GM23338 (cell line): Measurements from ENCODE around the gene SELENOF. TPM values are rescaled to one million over a fixed set of nuclear protein-coding genes. Genes with fewer than 3 reads are reported as not detected.

Experiments used
- ATAC-seq: fragments of 200-7000 bp; cut with Tn5 transposase; 3 replicates; pipeline ENCODE4 v1.9.1; 2020
- DNase-seq: peaks from one replicate; pipeline ENCODE4 v3.0.0-alpha.2; 2015; ENCODE audit warnings: low spot score
- H2AFZ ChIP-seq: fragments of 200-600 bp; sonication (generic); 2 replicates; pipeline ENCODE4 v1.8.0; 2016; ENCODE audit warnings: antibody characterized with exemption, mild to moderate bottlenecking, moderate library complexity
- H3F3A ChIP-seq: fragments of 200-600 bp; sonication (generic); replicated peaks from 2 replicates; pipeline ENCODE4 v1.8.0; 2017; ENCODE audit warnings: antibody characterized with exemption, mixed run types, low read depth
- H3K27ac ChIP-seq: fragments of 200-600 bp; sonication (generic); 2 replicates; pipeline ENCODE4 v1.6.1; 2016; ENCODE audit warnings: low read depth
- H3K27me3 ChIP-seq: fragments of 200-600 bp; sonication (generic); 2 replicates; pipeline ENCODE4 v1.8.0; 2016; ENCODE audit warnings: mild to moderate bottlenecking, mixed run types, moderate library complexity; ENCODE audit not compliant: insufficient read depth
- H3K36me3 ChIP-seq: fragments of 200-600 bp; sonication (generic); 2 replicates; pipeline ENCODE4 v1.8.0; 2016; ENCODE audit warnings: mild to moderate bottlenecking; ENCODE audit not compliant: insufficient read depth
- H3K4me1 ChIP-seq: fragments of 200-600 bp; sonication (generic); 2 replicates; pipeline ENCODE4 v1.8.0; 2016; ENCODE audit warnings: mild to moderate bottlenecking, moderate library complexity; ENCODE audit not compliant: insufficient read depth
- H3K4me2 ChIP-seq: fragments of 200-600 bp; sonication (generic); 2 replicates; pipeline ENCODE4 v1.7.1; 2017; ENCODE audit warnings: mixed run types
- H3K4me3 ChIP-seq: fragments of 200-600 bp; sonication (generic); 2 replicates; pipeline ENCODE4 v1.6.1; 2016; ENCODE audit warnings: mixed run types
- H3K79me2 ChIP-seq: fragments of 200-600 bp; sonication (generic); replicated peaks from 2 replicates; pipeline ENCODE4 v1.8.0; 2017; ENCODE audit warnings: mild to moderate bottlenecking; ENCODE audit not compliant: insufficient read depth
- H3K9me2 ChIP-seq: fragments of 200-600 bp; sonication (generic); 2 replicates; pipeline ENCODE4 v1.8.0; 2017; ENCODE audit not compliant: insufficient read depth
- H4K20me1 ChIP-seq: fragments of 200-600 bp; sonication (generic); replicated peaks from 2 replicates; pipeline ENCODE4 v1.8.0; 2017; ENCODE audit warnings: mild to moderate bottlenecking; ENCODE audit not compliant: insufficient read depth
- H3K27ac Mint-ChIP-seq: 2 replicates; pipeline ENCODE4 v1.8.0; 2020; ENCODE audit warnings: inconsistent platforms, mild to moderate bottlenecking, moderate library complexity, mixed read lengths
- H3K27me3 Mint-ChIP-seq: 3 replicates; pipeline ENCODE4 v1.8.0; 2022; ENCODE audit warnings: low read depth, mild to moderate bottlenecking, moderate library complexity, mixed read lengths, inconsistent platforms; ENCODE audit not compliant: insufficient read depth, poor library complexity
- H3K36me3 Mint-ChIP-seq: 3 replicates; pipeline ENCODE4 v1.8.0; 2021; ENCODE audit warnings: low read depth, mild to moderate bottlenecking, inconsistent platforms, moderate library complexity, mixed read lengths
- H3K4me1 Mint-ChIP-seq: 3 replicates; pipeline ENCODE4 v1.8.0; 2020; ENCODE audit warnings: mild to moderate bottlenecking, inconsistent platforms, mixed read lengths
- H3K4me3 Mint-ChIP-seq: 3 replicates; pipeline ENCODE4 v1.8.0; 2021; ENCODE audit warnings: moderate library complexity, mild to moderate bottlenecking, inconsistent platforms, mixed read lengths
- H3K9me3 Mint-ChIP-seq: 3 replicates; pipeline ENCODE4 v1.8.0; 2020; ENCODE audit warnings: moderate library complexity, mild to moderate bottlenecking, inconsistent platforms, mixed read lengths
- CREB1 ChIP-seq: fragments of 250-450 bp; sonication (Bioruptor Pico); IDR thresholded peaks from 2 replicates; pipeline ENCODE4 v1.5.0; 2020; ENCODE audit warnings: low read depth, mild to moderate bottlenecking, moderate library complexity
- ETS1 ChIP-seq: IDR thresholded peaks from 2 replicates; pipeline ENCODE4 v1.6.1; 2016; ENCODE audit warnings: antibody characterized with exemption
- EZH2 ChIP-seq: fragments of 200-600 bp; sonication (generic); IDR thresholded peaks from one replicate; pipeline ENCODE4 v1.8.0; 2017; ENCODE audit warnings: antibody characterized with exemption, mild to moderate bottlenecking, low read depth; ENCODE audit not compliant: unreplicated experiment
- EZH2phosphoT487 ChIP-seq: fragments of 200-600 bp; sonication (generic); IDR thresholded peaks from one replicate; pipeline ENCODE4 v1.8.1; 2018; ENCODE audit warnings: antibody characterized with exemption; ENCODE audit not compliant: unreplicated experiment
- JUNB ChIP-seq: IDR thresholded peaks from one replicate; pipeline ENCODE4 v1.6.1; 2016; ENCODE audit warnings: antibody characterized with exemption; ENCODE audit not compliant: unreplicated experiment
- NANOG ChIP-seq: IDR thresholded peaks from 2 replicates; pipeline ENCODE4 v1.6.1; 2016; ENCODE audit warnings: antibody characterized with exemption, borderline replicate concordance
- POLR2AphosphoS5 ChIP-seq: IDR thresholded peaks from 2 replicates; pipeline ENCODE4 v1.6.1; 2016; ENCODE audit warnings: antibody characterized with exemption, low read depth
- REST ChIP-seq: IDR thresholded peaks from one replicate; pipeline ENCODE4 v1.6.1; 2018; ENCODE audit warnings: antibody characterized with exemption; ENCODE audit not compliant: unreplicated experiment
- STAT1 ChIP-seq: IDR thresholded peaks from one replicate; pipeline ENCODE4 v1.6.1; 2016; ENCODE audit warnings: antibody characterized with exemption; ENCODE audit not compliant: unreplicated experiment
- ZNF114 ChIP-seq: fragments of 250-450 bp; sonication (Bioruptor Pico); IDR thresholded peaks from 2 replicates; pipeline ENCODE4 v1.5.0; 2020; ENCODE audit warnings: mild to moderate bottlenecking, moderate library complexity
- ZNF331 ChIP-seq: fragments of 250-450 bp; sonication (Bioruptor Pico); IDR thresholded peaks from 2 replicates; pipeline ENCODE4 v1.5.0; 2020; ENCODE audit warnings: low read depth, mild to moderate bottlenecking, moderate library complexity
- ZNF462 ChIP-seq: fragments of 250-450 bp; sonication (Bioruptor Pico); IDR thresholded peaks from 2 replicates; pipeline ENCODE4 v1.5.0; 2020; ENCODE audit warnings: mild to moderate bottlenecking, moderate library complexity
- polyA plus RNA-seq: library from polyadenylated mRNA; unstranded; fragments of >200 nt; fragmentation: Nextera tagmentation; extraction: Ambion mirVana; gene quantifications from 2 replicates; pipeline ENCODE4 v1.2.1, GENCODE V29; 2016
- total RNA-seq: library from RNA; depleted of rRNA; stranded (reverse); fragments of >200 nt; shearing (Covaris generic); gene quantifications from 2 replicates; pipeline ENCODE4 v1.2.3, GENCODE V29; 2014
- TF ChIP-seq, protein P1 (sequence below), 2 experiments: fragments of 200-600 bp in 1 of 2; sonication (generic) in 1 of 2; conservative IDR thresholded peaks; 2 replicates each; pipeline versions ENCODE4 v1.5.1 to v1.6.1; 2016 to 2017; ENCODE audit warnings: antibody characterized with exemption in 2 of 2, low read depth in 2 of 2, mild to moderate bottlenecking in 2 of 2, moderate library complexity in 1 of 2

Gene SELENOF
- total and polyA plus RNA-seq, 2 experiments from 2014 or later, result 113 to 142 TPM

DNA sequence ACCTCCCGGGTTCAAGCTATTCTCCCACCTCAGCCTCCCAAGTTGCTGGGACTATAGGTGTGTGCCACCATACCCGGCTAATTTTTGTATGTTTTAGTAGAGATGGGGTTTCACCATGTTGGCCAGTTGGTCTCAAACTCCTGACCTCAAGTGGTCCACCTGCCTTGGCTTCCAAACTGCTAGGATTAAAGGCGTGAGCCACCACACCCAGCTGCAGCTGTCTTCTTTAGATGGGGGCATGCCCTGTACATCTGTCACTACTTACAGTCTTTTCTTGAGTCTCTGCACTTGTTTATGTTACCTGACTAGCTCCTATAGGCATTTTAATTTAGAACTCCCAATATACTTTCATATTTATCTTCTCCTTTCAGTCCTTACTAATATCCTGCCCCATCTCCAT, 64.2 kb downstream of the SELENOF start:
- no peaks in the 10 kb centered on the region for H3K9me3 Mint-ChIP-seq

More for the DNA sequence above, 64.2 kb downstream of the SELENOF start:
- no peak overlapping the region for H3K4me2 ChIP-seq
- H3K9me2 ChIP-seq, result 0 out of 2 replicates have a peak, but pooled peaks cover 4% of the 10 kb centered on the region
- H3K4me3 Mint-ChIP-seq, result no peak overlapping the region
- ATAC-seq (no peak), DNase-seq (no peak)
- no peaks in the 10 kb centered on the region for H3K4me1 ChIP-seq
- H3K79me2 ChIP-seq, result no peaks in the 10 kb centered on the region
- H3K36me3 ChIP-seq, result no peaks in the 10 kb centered on the region
- H3F3A ChIP-seq, result no peaks in the 10 kb centered on the region
- no peaks in the 10 kb centered on the region for H3K36me3 Mint-ChIP-seq
- no peak overlapping the region for H3K4me3 ChIP-seq
- no peak overlapping the region for H3K27ac Mint-ChIP-seq
- 0 out of 2 replicates have a peak overlapping the region, but pooled peaks have one; percentile 52 for H2AFZ ChIP-seq
- TF ChIP-seq NANOG (no peak), ZNF462 (CRISPR knock-in tag) (no peak), CREB1 (CRISPR knock-in tag) (no peak), EZH2phosphoT487 (no peak), ZNF331 (CRISPR knock-in tag) (no peak), ETS1 (no peak), ZNF114 (CRISPR knock-in tag) (no peak), STAT1 (no peak), EZH2 (no peak), JUNB (no peak), POLR2AphosphoS5 (no peak), REST (no peak)
- TF ChIP-seq, protein P1, sequence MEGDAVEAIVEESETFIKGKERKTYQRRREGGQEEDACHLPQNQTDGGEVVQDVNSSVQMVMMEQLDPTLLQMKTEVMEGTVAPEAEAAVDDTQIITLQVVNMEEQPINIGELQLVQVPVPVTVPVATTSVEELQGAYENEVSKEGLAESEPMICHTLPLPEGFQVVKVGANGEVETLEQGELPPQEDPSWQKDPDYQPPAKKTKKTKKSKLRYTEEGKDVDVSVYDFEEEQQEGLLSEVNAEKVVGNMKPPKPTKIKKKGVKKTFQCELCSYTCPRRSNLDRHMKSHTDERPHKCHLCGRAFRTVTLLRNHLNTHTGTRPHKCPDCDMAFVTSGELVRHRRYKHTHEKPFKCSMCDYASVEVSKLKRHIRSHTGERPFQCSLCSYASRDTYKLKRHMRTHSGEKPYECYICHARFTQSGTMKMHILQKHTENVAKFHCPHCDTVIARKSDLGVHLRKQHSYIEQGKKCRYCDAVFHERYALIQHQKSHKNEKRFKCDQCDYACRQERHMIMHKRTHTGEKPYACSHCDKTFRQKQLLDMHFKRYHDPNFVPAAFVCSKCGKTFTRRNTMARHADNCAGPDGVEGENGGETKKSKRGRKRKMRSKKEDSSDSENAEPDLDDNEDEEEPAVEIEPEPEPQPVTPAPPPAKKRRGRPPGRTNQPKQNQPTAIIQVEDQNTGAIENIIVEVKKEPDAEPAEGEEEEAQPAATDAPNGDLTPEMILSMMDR (conservative IDR thresholded peaks at IDR 0.05; ENCODE audit: low read depth in 2 of 2), result no peak
- no peaks in the 10 kb centered on the region for H3K27me3 ChIP-seq
- H3K27ac ChIP-seq, result no peak overlapping the region
- H4K20me1 ChIP-seq, result no peaks in the 10 kb centered on the region
- peaks cover 4% of the 10 kb centered on the region for H3K27me3 Mint-ChIP-seq
- no peaks in the 10 kb centered on the region for H3K4me1 Mint-ChIP-seq
